CD14-positive monocyte (primary cell): ENCODE measurements around the gene FBXO31. TPM values are rescaled to one million over a fixed set of nuclear protein-coding genes. Genes with fewer than 3 reads are reported as not detected.

Experiments used
- DNase-seq, 3 donors: peaks; one replicate each; pipeline ENCODE4 v3.0.0-alpha.2; 2011 to 2022
- H2AFZ ChIP-seq: 2 replicates; pipeline ENCODE4 v1.6.0; 2012; ENCODE audit warnings: mild to moderate bottlenecking, low read depth, low read length, inconsistent platforms; ENCODE audit not compliant: insufficient read depth, poor library complexity, severe bottlenecking
- H3K27ac ChIP-seq, 2 donors: 1 replicate in 1 of 2; 2 replicates in 1 of 2; pipeline ENCODE4 v1.5.1; 2012 to 2013; ENCODE audit warnings: low read length in 2 of 2, control low read depth in 1 of 2, inconsistent platforms in 1 of 2, low read depth in 1 of 2, mild to moderate bottlenecking in 1 of 2
- H3K27me3 ChIP-seq, 2 donors: one replicate each; pipeline versions ENCODE4 v1.6.0 to v1.6.1; 2011 to 2013; ENCODE audit warnings: low read length in 2 of 2; ENCODE audit not compliant: control insufficient read depth in 2 of 2, insufficient read depth in 2 of 2
- H3K36me3 ChIP-seq, 2 donors: replicated peaks in 1 of 2; 1 replicate in 1 of 2; 2 replicates in 1 of 2; pipeline versions ENCODE4 v1.5.1 to v1.6.1; 2012 to 2013; ENCODE audit warnings: low read length in 2 of 2, control low read depth in 1 of 2, inconsistent platforms in 1 of 2, mild to moderate bottlenecking in 1 of 2; ENCODE audit not compliant: insufficient read depth in 2 of 2, control insufficient read depth in 1 of 2
- H3K4me1 ChIP-seq, 2 donors: 1 replicate in 1 of 2; 2 replicates in 1 of 2; pipeline versions ENCODE4 v1.5.1 to v1.6.1; 2012 to 2013; ENCODE audit warnings: low read length in 2 of 2, control low read depth in 1 of 2, inconsistent platforms in 1 of 2, mild to moderate bottlenecking in 1 of 2, moderate library complexity in 1 of 2; ENCODE audit not compliant: insufficient read depth in 2 of 2, control insufficient read depth in 1 of 2
- H3K4me2 ChIP-seq: replicated peaks from 2 replicates; pipeline ENCODE3; 2012; ENCODE audit warnings: low read length, moderate library complexity, mild to moderate bottlenecking; ENCODE audit not compliant: poor library complexity, severe bottlenecking; ENCODE audit errors: extremely low read depth
- H3K4me3 ChIP-seq, 3 experiments: fragments of 200-600 bp in 1 of 3; sonication (generic) in 1 of 3; replicated peaks in 1 of 3; 1 replicate in 2 of 3; 2 replicates in 1 of 3; pipeline ENCODE4 v1.5.1; 2011 to 2013; ENCODE audit warnings: low read length in 3 of 3, mild to moderate bottlenecking in 3 of 3, control low read depth in 2 of 3, low read depth in 2 of 3, inconsistent platforms in 1 of 3, moderate library complexity in 1 of 3
- H3K79me2 ChIP-seq: 2 replicates; pipeline ENCODE4 v1.6.0; 2012; ENCODE audit warnings: mild to moderate bottlenecking, control low read depth, inconsistent platforms, low read length, moderate library complexity; ENCODE audit not compliant: insufficient read depth
- H3K9ac ChIP-seq: 2 replicates; pipeline ENCODE4 v1.6.0; 2017; ENCODE audit warnings: low read length, mild to moderate bottlenecking; ENCODE audit not compliant: insufficient read depth, poor library complexity, severe bottlenecking
- H3K9me3 ChIP-seq, 2 donors: replicated peaks in 1 of 2; 1 replicate in 1 of 2; 2 replicates in 1 of 2; pipeline versions ENCODE4 v1.5.1 to v1.6.1; 2012 to 2013; ENCODE audit warnings: low read length in 2 of 2, control low read depth in 1 of 2; ENCODE audit not compliant: control insufficient read depth in 1 of 2, insufficient read depth in 1 of 2
- H4K20me1 ChIP-seq: 2 replicates; pipeline ENCODE4 v1.6.0; 2012; ENCODE audit warnings: mild to moderate bottlenecking, low read length, control low read depth, moderate library complexity; ENCODE audit not compliant: insufficient read depth
- H3K27ac Mint-ChIP-seq, 7 donors: one replicate each; pipeline ENCODE4 v1.8.0; 2020; ENCODE audit warnings: mild to moderate bottlenecking in 7 of 7, mixed read lengths in 7 of 7, moderate library complexity in 6 of 7, inconsistent platforms in 2 of 7
- H3K27me3 Mint-ChIP-seq, 3 donors: one replicate each; pipeline ENCODE4 v1.8.0; 2021 to 2022; ENCODE audit warnings: low read depth in 3 of 3, mild to moderate bottlenecking in 3 of 3, mixed read lengths in 3 of 3, moderate library complexity in 3 of 3, inconsistent platforms in 1 of 3
- H3K36me3 Mint-ChIP-seq, 2 donors: one replicate each; pipeline ENCODE4 v1.8.0; 2020; ENCODE audit warnings: mixed read lengths in 2 of 2, inconsistent platforms in 1 of 2, mild to moderate bottlenecking in 1 of 2
- H3K4me1 Mint-ChIP-seq: one replicate; pipeline ENCODE4 v1.8.0; 2020; ENCODE audit warnings: mild to moderate bottlenecking, mixed read lengths
- H3K4me3 Mint-ChIP-seq, 2 donors: one replicate each; pipeline ENCODE4 v1.8.0; 2020; ENCODE audit warnings: mild to moderate bottlenecking in 2 of 2, mixed read lengths in 2 of 2, moderate library complexity in 1 of 2
- H3K9me3 Mint-ChIP-seq, 7 donors: one replicate each; pipeline ENCODE4 v1.8.0; 2020 to 2022; ENCODE audit warnings: mixed read lengths in 7 of 7, mild to moderate bottlenecking in 6 of 7, moderate library complexity in 6 of 7, inconsistent platforms in 2 of 7
- CTCF ChIP-seq: fragments of 200-600 bp; IDR thresholded peaks from one replicate; pipeline ENCODE4 v1.8.0; 2022; ENCODE audit warnings: antibody characterized with exemption, mild to moderate bottlenecking
- whole genome bisulfite sequencing: methylation state at CpG from one replicate; pipeline ENCODE4 v1.1.5; 2013; ENCODE audit warnings: missing lambda C conversion rate; ENCODE audit not compliant: insufficient coverage; 5-methylcytosine and 5-hydroxymethylcytosine counted together
- intact Hi-C, 2 donors: fragments of 100-400 bp; cut with micrococcal nuclease; formaldehyde crosslinking; loops; one replicate each; pipeline versions ENCODE4 v1.15.0 to v1.15.1; 2023
- polyA plus RNA-seq, 3 donors: library from polyadenylated mRNA; depleted of rRNA in 1 of 3; unstranded in 2 of 3; stranded (reverse) in 1 of 3; fragments of 300-500 nt in 2 of 3; fragments of >200 nt in 1 of 3; fragmentation: Illumina TruSeq in 2 of 3; gene quantifications; 1 replicate in 2 of 3; 2 replicates in 1 of 3; pipeline ENCODE4 v1.2.3, GENCODE V29; 2012 to 2021

FBXO31 gene
- polyA plus RNA-seq, 3 donors, result 2.0 to 5.6 (median 3.3) TPM

GRCh38 chr16:87332150-87332549 lies 51.4 kb downstream of the FBXO31 start:
- H3K4me1 ChIP-seq, result peaks cover 0 to under 1% of the 10 kb centered on the region in 2 donors
- no peak overlapping the region for H3K4me3 Mint-ChIP-seq
- H3K9me3 ChIP-seq, result no peaks in the 10 kb centered on the region
- DNase-seq, result no peak
- H3K79me2 ChIP-seq, result no peaks in the 10 kb centered on the region
- H3K4me3 ChIP-seq, result no peak overlapping the region
- intact Hi-C loops, result no loop called here
- no peaks in the 10 kb centered on the region for H4K20me1 ChIP-seq
- peaks cover 37 to 42% of the 10 kb centered on the region in 2 donors for H3K36me3 Mint-ChIP-seq
- no peak overlapping the region for H3K4me2 ChIP-seq
- WGBS, result 97% methylated on average over 5 of the region's 10 CpGs
- no peaks in the 10 kb centered on the region for H3K9me3 Mint-ChIP-seq
- peaks cover 5% of the 10 kb centered on the region for H3K4me1 Mint-ChIP-seq
- H3K27me3 ChIP-seq, result no peaks in the 10 kb centered on the region
- no peak overlapping the region for H2AFZ ChIP-seq
- no peak overlapping the region for H3K27ac Mint-ChIP-seq
- peaks cover 4 to 23% of the 10 kb centered on the region in 2 donors for H3K36me3 ChIP-seq
- H3K9ac ChIP-seq, result no peak overlapping the region
- no peak overlapping the region for H3K27ac ChIP-seq
- TF ChIP-seq CTCF, result no peak
- H3K27me3 Mint-ChIP-seq, result peaks cover 5 to 11% (median 5%) of the 10 kb centered on the region in 3 donors

- Mint-ChIP-seq H3K36me3 (peaks cover 34 to 42% of the 10 kb centered on the region in 2 donors), H3K27ac (peak overlapping the region in 1 of 7 donors; percentile 53), H3K9me3 (no peaks in the 10 kb centered on the region), H3K27me3 (peaks cover 4 to 12% (median 5%) of the 10 kb centered on the region in 3 donors), H3K4me3 (no peak overlapping the region), H3K4me1 (no peaks in the 10 kb centered on the region)
- H3K27me3 ChIP-seq, result no peaks in the 10 kb centered on the region
- WGBS, result 96% methylated on average over 31 of the region's 31 CpGs
- no peak overlapping the region for H2AFZ ChIP-seq
- H3K36me3 ChIP-seq, result peaks cover 4 to 23% of the 10 kb centered on the region in 2 donors
- no peaks in the 10 kb centered on the region for H3K9me3 ChIP-seq
- intact Hi-C loops, result no loop called here
- no peak overlapping the region for H3K4me2 ChIP-seq
- DNase-seq, result no peak
- H3K79me2 ChIP-seq, result no peaks in the 10 kb centered on the region
- H4K20me1 ChIP-seq, result no peaks in the 10 kb centered on the region
- H3K4me1 ChIP-seq, result no peaks in the 10 kb centered on the region
- no peak overlapping the region for H3K27ac ChIP-seq
- no peak overlapping the region for H3K4me3 ChIP-seq
- TF ChIP-seq CTCF, result no peak
- no peak overlapping the region for H3K9ac ChIP-seq
Measured at GRCh38 chr16:87331241-87331801, 52.3 kb downstream of the FBXO31 start.
